SHP77 (cell line): ENCODE measurements around the gene CHIT1.

ENCODE experiments used
- DNase-seq, 2 experiments: peaks; one replicate each; lab custom pipeline; 2025; lab: John Stamatoyannopoulos, UW

CHIT1 gene

GRCh38 chr1:203188686-203189232, 40.7 kb downstream of the CHIT1 start:
- DNase-seq = no peak

- no peak for DNase-seq
Observed at GRCh38 chr1:203187689-203188264, 41.7 kb downstream of the CHIT1 start.

- DNase-seq = no peak
Observed at GRCh38 chr1:203187304-203187685, 42.2 kb downstream of the CHIT1 start.

GRCh38 chr1:203186446-203187303, 42.8 kb downstream of the CHIT1 start, which contains the start of gene CHI3L1:
CHI3L1 (minus strand) TSS chr1:203186704; CDS start chr1:203186623, 81 bp downstream.
- DNase-seq = no peak

- no peak for DNase-seq
Observed at GRCh38 chr1:203186091-203186445, 43.4 kb downstream of the CHIT1 start.

GRCh38 chr1:203185585-203185984, 43.9 kb downstream of the CHIT1 start:
- no peak for DNase-seq

GRCh38 chr1:203185061-203185461, 44.4 kb downstream of the CHIT1 start:
- DNase-seq = no peak

GRCh38 chr1:203184467-203184866, 45.0 kb downstream of the CHIT1 start:
- no peak for DNase-seq

- no peak for DNase-seq
Observed at GRCh38 chr1:203183828-203184227, 45.6 kb downstream of the CHIT1 start.

- DNase-seq = no peak
Observed at GRCh38 chr1:203182387-203182953, 47.0 kb downstream of the CHIT1 start.

- no peak for DNase-seq
Observed at GRCh38 chr1:203181586-203182386, 47.7 kb downstream of the CHIT1 start.

GRCh38 chr1:203180611-203181330, 48.7 kb downstream of the CHIT1 start:
- DNase-seq = no peak

- DNase-seq = no peak
Observed at GRCh38 chr1:203179667-203180005, 49.8 kb downstream of the CHIT1 start.

GRCh38 chr1:203178821-203179666, 50.4 kb downstream of the CHIT1 start:
- peak in 1 of 2 experiments; percentile 16 for DNase-seq

- DNase-seq = no peak
Observed at GRCh38 chr1:203178083-203178482, 51.4 kb downstream of the CHIT1 start.

GRCh38 chr1:203177470-203178039, 51.9 kb downstream of the CHIT1 start:
- DNase-seq = no peak

- DNase-seq = no peak
Observed at GRCh38 chr1:203177036-203177405, 52.5 kb downstream of the CHIT1 start.

- DNase-seq = no peak
Observed at GRCh38 chr1:203176273-203177035, 53.0 kb downstream of the CHIT1 start.

GRCh38 chr1:203175827-203176241, 53.6 kb downstream of the CHIT1 start:
- no peak for DNase-seq
